ENCODE measurements around the gene COL7A1. TPM values are rescaled to one million over a fixed set of nuclear protein-coding genes. Genes with fewer than 3 reads are reported as not detected.
"Not testable (repeated sequence)": the region's sequence is repeated elsewhere in the genome, so short reads cannot be mapped to it uniquely, and the experiment has no call there.

COL7A1 gene
- total RNA-seq, 1 experiment from 2014 or later = 4.2 TPM

- no peak for DNase-seq (ENCODE audit: extremely low read depth, low read depth)
Observed at GRCh38 chr3:48565186-48565585, 29.9 kb downstream of the COL7A1 start.

- DNase-seq (ENCODE audit: extremely low read depth, low read depth) = no peak
Observed at GRCh38 chr3:48564667-48565066, 30.5 kb downstream of the COL7A1 start.

GRCh38 chr3:48564022-48564421, 31.1 kb downstream of the COL7A1 start:
- DNase-seq (ENCODE audit: extremely low read depth, low read depth) = peak; percentile 8

GRCh38 chr3:48563382-48563918, 31.7 kb downstream of the COL7A1 start, which contains the start of gene UCN2:
Gene UCN2, minus strand, starts transcription at chr3:48563781. Its CDS starts 657 bp downstream, at chr3:48563124.
- DNase-seq (ENCODE audit: extremely low read depth, low read depth) = no peak

GRCh38 chr3:48562367-48563095, 32.6 kb downstream of the COL7A1 start:
- DNase-seq (ENCODE audit: extremely low read depth, low read depth) = no peak

GRCh38 chr3:48561045-48561736, 33.9 kb downstream of the COL7A1 start:
- no peak for DNase-seq (ENCODE audit: extremely low read depth, low read depth)

- DNase-seq (ENCODE audit: extremely low read depth, low read depth) = no peak
Observed at GRCh38 chr3:48560648-48561018, 34.5 kb downstream of the COL7A1 start.

GRCh38 chr3:48558493-48559134, 36.5 kb downstream of the COL7A1 start:
- no peak for DNase-seq (ENCODE audit: extremely low read depth, low read depth)

- peak; percentile 99 for DNase-seq (ENCODE audit: extremely low read depth, low read depth)
Observed at GRCh38 chr3:48556796-48557626, 38.1 kb downstream of the COL7A1 start, which contains the start of gene PFKFB4. Gene PFKFB4, minus strand, starts transcription at chr3:48556803. Its CDS starts 26 bp downstream, at chr3:48556777.

- no peak for DNase-seq (ENCODE audit: extremely low read depth, low read depth)
Observed at GRCh38 chr3:48555949-48556795, 39.0 kb downstream of the COL7A1 start.

GRCh38 chr3:48555231-48555948, 39.7 kb downstream of the COL7A1 start:
- no peak for DNase-seq (ENCODE audit: extremely low read depth, low read depth)

GRCh38 chr3:48553886-48554845, 41.0 kb downstream of the COL7A1 start:
- DNase-seq (ENCODE audit: extremely low read depth, low read depth) = no peak

- no peak for DNase-seq (ENCODE audit: extremely low read depth, low read depth)
Observed at GRCh38 chr3:48553361-48553760, 41.8 kb downstream of the COL7A1 start.

- no peak for DNase-seq (ENCODE audit: extremely low read depth, low read depth)
Observed at GRCh38 chr3:48552111-48552951, 42.8 kb downstream of the COL7A1 start.

GRCh38 chr3:48551651-48552050, 43.5 kb downstream of the COL7A1 start:
- not testable (repeated sequence) for DNase-seq (ENCODE audit: extremely low read depth, low read depth)
